NB4 (cell line): Measurements from ENCODE around the gene ABHD12.

ENCODE experiments used
- DNase-seq: peaks from one replicate; pipeline ENCODE4 v3.0.0; 2010; ENCODE audit warnings: low read depth
- H3K4me3 ChIP-seq: one replicate; pipeline ENCODE4 v1.5.1; 2011; ENCODE audit warnings: mild to moderate bottlenecking, low read depth, low read length, moderate library complexity
- MYC ChIP-seq: IDR thresholded peaks from 2 replicates; pipeline ENCODE4 v1.6.1; 2011; ENCODE audit warnings: low read depth, low read length
- POLR2A ChIP-seq: IDR thresholded peaks from 2 replicates; pipeline ENCODE4 v1.6.1; 2011; ENCODE audit warnings: mild to moderate bottlenecking; ENCODE audit not compliant: insufficient read length; ENCODE audit errors: extremely low read depth
- TF ChIP-seq, protein P1 (sequence below): IDR thresholded peaks from 2 replicates; pipeline ENCODE4 v1.6.1; 2011; ENCODE audit warnings: low read depth, low read length
- TF ChIP-seq, protein P2 (sequence below): IDR thresholded peaks from one replicate; pipeline ENCODE4 v1.5.1; 2012; ENCODE audit warnings: low read depth, low read length

ABHD12 gene

DNA sequence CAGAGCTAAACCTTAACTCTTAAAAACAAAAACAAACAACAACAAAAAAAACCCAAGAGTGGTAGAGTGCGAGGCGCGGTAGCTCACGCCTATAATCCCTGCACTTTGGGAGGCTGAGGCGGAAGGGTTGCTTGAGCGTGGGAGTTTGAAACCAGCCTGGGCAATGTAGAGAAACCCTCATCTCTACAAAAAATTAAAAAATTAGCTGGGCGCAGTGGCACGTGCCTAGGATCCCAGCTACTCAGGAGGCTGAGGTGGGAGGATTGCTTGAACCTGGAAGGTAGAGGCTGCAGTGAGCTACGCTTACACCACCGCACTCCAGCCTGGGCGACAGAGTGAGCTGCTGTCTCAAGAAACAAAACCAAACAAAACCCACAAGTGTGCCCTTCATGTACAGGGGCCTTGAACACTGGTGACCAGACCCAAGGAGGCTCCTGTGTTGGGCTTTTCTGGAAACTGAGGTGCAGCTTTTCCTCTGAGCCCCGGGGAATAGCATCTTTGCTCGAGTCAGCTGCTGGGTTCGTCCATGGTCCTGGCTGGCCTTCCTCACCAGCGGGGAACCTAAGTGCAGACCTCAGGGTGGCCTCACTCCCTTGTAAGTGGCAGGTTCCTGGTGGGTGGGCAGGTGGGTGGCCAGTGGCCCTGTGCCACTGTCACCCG, 102.9 kb downstream of the ABHD12 start:
- TF ChIP-seq, protein P1, sequence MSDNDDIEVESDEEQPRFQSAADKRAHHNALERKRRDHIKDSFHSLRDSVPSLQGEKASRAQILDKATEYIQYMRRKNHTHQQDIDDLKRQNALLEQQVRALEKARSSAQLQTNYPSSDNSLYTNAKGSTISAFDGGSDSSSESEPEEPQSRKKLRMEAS = no peak
- TF ChIP-seq MYC (no peak), POLR2A (no peak)
- TF ChIP-seq, protein P2, sequence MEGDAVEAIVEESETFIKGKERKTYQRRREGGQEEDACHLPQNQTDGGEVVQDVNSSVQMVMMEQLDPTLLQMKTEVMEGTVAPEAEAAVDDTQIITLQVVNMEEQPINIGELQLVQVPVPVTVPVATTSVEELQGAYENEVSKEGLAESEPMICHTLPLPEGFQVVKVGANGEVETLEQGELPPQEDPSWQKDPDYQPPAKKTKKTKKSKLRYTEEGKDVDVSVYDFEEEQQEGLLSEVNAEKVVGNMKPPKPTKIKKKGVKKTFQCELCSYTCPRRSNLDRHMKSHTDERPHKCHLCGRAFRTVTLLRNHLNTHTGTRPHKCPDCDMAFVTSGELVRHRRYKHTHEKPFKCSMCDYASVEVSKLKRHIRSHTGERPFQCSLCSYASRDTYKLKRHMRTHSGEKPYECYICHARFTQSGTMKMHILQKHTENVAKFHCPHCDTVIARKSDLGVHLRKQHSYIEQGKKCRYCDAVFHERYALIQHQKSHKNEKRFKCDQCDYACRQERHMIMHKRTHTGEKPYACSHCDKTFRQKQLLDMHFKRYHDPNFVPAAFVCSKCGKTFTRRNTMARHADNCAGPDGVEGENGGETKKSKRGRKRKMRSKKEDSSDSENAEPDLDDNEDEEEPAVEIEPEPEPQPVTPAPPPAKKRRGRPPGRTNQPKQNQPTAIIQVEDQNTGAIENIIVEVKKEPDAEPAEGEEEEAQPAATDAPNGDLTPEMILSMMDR = no peak
- DNase-seq = no peak
- no peak overlapping the region for H3K4me3 ChIP-seq

DNA sequence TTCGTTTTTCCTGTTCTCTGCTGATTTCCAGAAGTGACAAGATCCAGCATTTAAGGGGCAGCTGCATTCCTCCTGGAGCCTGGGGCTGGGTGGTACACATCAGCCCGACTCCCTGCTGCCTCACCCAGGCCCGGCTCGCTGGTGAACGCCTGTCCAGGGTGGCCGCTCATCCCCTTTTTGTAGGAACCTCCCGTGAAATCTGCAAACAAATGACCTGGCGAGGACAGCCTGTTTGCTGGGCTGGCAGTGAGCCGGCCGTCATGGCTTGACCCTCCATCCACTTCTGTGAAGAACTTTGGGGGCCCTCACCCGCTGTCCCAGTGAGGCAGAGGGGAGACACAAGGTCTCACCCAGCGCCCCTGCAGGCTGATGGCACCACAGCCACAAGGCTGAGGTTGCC, 103.7 kb downstream of the ABHD12 start:
- H3K4me3 ChIP-seq = no peak overlapping the region
- DNase-seq = no peak
- TF ChIP-seq, protein P1 = no peak
- TF ChIP-seq POLR2A = no peak
- TF ChIP-seq MYC = no peak
- TF ChIP-seq, protein P2 = no peak

DNA sequence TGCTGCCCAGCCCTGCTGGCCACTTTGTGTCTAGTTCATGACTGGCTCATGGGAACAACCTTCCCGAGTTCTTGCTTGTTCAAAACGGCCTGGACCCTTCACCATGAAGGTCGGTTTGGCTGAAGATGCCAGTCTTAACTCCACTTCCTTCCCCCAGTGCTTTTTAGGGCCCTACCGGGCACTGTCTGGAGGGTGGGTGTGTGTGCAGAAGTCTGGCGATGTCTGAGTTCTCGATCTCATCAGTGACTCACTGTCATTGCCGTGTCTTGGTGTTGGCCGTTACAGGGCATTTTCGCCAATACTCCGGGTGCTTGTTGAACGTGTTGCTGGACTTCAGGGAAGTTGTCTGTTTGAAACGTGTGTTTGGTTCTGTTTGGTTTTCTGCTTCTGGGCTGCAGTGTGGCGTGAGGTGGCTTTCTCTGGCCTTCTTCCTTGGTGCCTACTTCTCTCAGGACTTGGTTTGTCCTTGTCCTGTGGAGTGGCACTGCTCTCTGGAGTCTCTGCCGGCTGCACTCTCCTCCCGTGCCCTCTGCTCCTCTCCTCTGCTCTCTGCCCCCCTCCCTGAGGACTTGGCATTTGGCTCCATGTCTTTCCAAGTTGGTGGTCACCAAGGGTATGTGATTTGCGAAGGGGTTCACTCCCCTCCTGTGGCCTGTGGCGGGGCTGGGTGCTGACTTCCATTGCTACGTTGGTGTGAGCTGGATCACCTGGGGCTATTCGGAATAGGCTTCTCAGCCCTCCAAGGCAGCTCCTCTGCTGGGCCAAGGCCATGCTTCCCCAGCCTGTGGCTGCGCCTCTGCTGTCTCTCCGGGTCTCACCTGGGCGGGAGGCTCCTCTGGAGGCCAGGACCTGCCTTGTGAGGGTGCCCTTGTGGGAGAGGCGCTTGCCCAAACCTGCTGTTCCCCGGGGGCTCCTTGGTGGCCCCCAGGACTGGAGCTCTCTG, 104.5 kb downstream of the ABHD12 start:
- no peak for TF ChIP-seq MYC
- TF ChIP-seq, protein P1 = no peak
- TF ChIP-seq POLR2A = no peak
- no peak overlapping the region for H3K4me3 ChIP-seq
- no peak for DNase-seq

DNA sequence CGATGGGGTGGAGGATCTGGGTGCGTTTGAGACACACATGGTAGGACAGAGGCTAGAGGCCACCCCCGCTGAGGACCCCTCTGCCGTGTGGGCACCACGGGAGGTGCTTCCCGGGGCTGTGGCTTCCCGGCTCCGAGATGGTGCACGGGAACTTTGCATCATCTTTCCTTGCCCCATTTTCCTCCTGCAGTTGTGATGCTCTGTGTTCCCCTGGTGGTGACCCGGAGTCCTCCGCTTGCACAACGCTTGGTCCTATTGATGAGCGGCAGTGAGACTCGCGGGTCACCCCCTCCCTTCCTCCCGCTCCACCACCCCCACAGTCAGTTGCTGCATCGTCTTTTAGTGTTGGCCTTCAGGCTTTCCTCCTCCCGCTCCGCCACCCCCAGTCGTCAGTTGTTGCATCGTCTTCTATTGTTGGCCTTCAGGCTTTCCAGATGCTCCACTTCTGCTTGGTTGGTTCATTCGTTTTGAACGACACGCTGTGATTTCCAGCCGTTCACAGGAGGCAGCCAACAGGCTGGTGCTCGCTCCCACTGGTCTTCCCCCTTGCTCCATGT, 105.5 kb downstream of the ABHD12 start:
- DNase-seq = peak; percentile 50
- TF ChIP-seq MYC = no peak
- TF ChIP-seq, protein P2 = no peak
- TF ChIP-seq, protein P1 = no peak
- no peak for TF ChIP-seq POLR2A
- H3K4me3 ChIP-seq = no peak overlapping the region

DNA sequence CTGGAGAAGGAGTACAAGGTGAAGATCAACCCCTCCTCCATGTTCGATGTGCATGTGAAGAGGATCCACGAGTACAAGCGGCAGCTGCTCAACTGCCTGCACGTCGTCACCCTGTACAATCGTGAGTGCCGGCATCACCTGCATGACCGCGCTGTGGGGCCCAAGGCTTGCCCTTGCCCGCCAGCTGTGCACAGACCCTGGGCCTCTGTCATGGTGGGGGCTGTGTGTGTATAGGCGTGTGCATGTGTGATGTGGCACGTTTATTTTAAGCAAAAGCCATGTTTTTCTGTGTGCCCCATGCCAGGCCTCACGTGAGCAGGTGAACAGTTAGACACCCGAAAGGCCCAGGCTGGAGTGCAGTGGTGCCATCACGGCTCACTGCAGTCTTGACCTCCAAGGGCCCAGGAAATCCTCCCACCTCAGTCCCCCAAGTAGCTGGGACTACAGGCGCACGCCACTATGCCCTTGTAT, 106.5 kb downstream of the ABHD12 start:
- DNase-seq = no peak
- no peak overlapping the region for H3K4me3 ChIP-seq
- TF ChIP-seq MYC (no peak), POLR2A (no peak)
- TF ChIP-seq, protein P1 = no peak
- TF ChIP-seq, protein P2 = no peak
